Measurements from ENCODE around the gene FBXW11. TPM values are rescaled to one million over a fixed set of nuclear protein-coding genes. Genes with fewer than 3 reads are reported as not detected.

The FBXW11 gene
- total RNA-seq, 2 donors from 2014 or later, result 25.9 to 35.5 TPM

GRCh38 chr5:171863935-171864334 is 142.5 kb downstream of the FBXW11 start:
- no peak for TF ChIP-seq CTCF (IDR thresholded peaks at IDR 0.05)
- Histone ChIP-seq H3K27me3 (no peaks in the 10 kb centered on the region), H3K4me1 (no peaks in the 10 kb centered on the region), H3K9ac (ENCODE audit: low read depth in 2 of 2, low read length in 2 of 2) (no peak overlapping the region), H3K36me3 (no peaks in the 10 kb centered on the region), H3K4me3 (no peak overlapping the region), H3K9me3 (no peaks in the 10 kb centered on the region), H3K27ac (no peak overlapping the region)
- DNase-seq, result no peak
- intact Hi-C loops (cut with DNase I), result no loop called here

- Histone ChIP-seq H3K9ac (ENCODE audit: low read depth in 2 of 2, low read length in 2 of 2) (no peak overlapping the region), H3K27me3 (no peaks in the 10 kb centered on the region), H3K4me3 (no peak overlapping the region), H3K4me1 (no peaks in the 10 kb centered on the region), H3K27ac (no peak overlapping the region), H3K36me3 (no peaks in the 10 kb centered on the region), H3K9me3 (no peaks in the 10 kb centered on the region)
- intact Hi-C loops (cut with DNase I), result no loop called here
- DNase-seq, result no peak
- no peak for TF ChIP-seq CTCF (IDR thresholded peaks at IDR 0.05)
These were observed 143.8 kb downstream of the FBXW11 start for GRCh38 chr5:171862624-171863023.

- intact Hi-C loops (cut with DNase I), result no loop called here
- Histone ChIP-seq H3K27me3 (no peaks in the 10 kb centered on the region), H3K27ac (no peak overlapping the region), H3K4me3 (no peak overlapping the region), H3K9ac (ENCODE audit: low read depth in 2 of 2, low read length in 2 of 2) (no peak overlapping the region), H3K4me1 (no peaks in the 10 kb centered on the region), H3K36me3 (no peaks in the 10 kb centered on the region), H3K9me3 (no peaks in the 10 kb centered on the region)
- no peak for TF ChIP-seq CTCF (IDR thresholded peaks at IDR 0.05)
- DNase-seq, result no peak
These were observed 145.1 kb downstream of the FBXW11 start for GRCh38 chr5:171861381-171861780.

- Histone ChIP-seq H3K27me3 (no peaks in the 10 kb centered on the region), H3K9me3 (no peaks in the 10 kb centered on the region), H3K36me3 (no peaks in the 10 kb centered on the region), H3K4me1 (no peaks in the 10 kb centered on the region), H3K27ac (no peak overlapping the region), H3K9ac (ENCODE audit: low read depth in 2 of 2, low read length in 2 of 2) (no peak overlapping the region), H3K4me3 (no peak overlapping the region)
- no peak for DNase-seq
- TF ChIP-seq CTCF (IDR thresholded peaks at IDR 0.05), result peak; percentile 37
- intact Hi-C loops (cut with DNase I), result no loop called here
These were observed 148.1 kb downstream of the FBXW11 start for GRCh38 chr5:171858303-171858702.

- no peaks in the 10 kb centered on the region for H3K4me1 ChIP-seq
- no peaks in the 10 kb centered on the region for H3K9me3 ChIP-seq
- H3K9ac ChIP-seq (ENCODE audit: low read depth in 2 of 2, low read length in 2 of 2), result no peak overlapping the region
- no peak overlapping the region for H3K4me3 ChIP-seq
- no peak for DNase-seq
- H3K36me3 ChIP-seq, result no peaks in the 10 kb centered on the region
- no peak overlapping the region for H3K27ac ChIP-seq
- no peak for TF ChIP-seq CTCF (IDR thresholded peaks at IDR 0.05)
- no peaks in the 10 kb centered on the region for H3K27me3 ChIP-seq
- intact Hi-C loops (cut with DNase I), result no loop called here
These were observed 149.0 kb downstream of the FBXW11 start for GRCh38 chr5:171857489-171857876.

Measured in colonic mucosa (tissue), 4 donors.